Glomerular visceral epithelial cell (primary cell): ENCODE measurements around the gene MAS1.

Experiments used
- DNase-seq: peaks from one replicate; pipeline ENCODE4 v3.0.0-alpha.2; 2016; ENCODE audit errors: extremely low spot score

Gene MAS1

DNA sequence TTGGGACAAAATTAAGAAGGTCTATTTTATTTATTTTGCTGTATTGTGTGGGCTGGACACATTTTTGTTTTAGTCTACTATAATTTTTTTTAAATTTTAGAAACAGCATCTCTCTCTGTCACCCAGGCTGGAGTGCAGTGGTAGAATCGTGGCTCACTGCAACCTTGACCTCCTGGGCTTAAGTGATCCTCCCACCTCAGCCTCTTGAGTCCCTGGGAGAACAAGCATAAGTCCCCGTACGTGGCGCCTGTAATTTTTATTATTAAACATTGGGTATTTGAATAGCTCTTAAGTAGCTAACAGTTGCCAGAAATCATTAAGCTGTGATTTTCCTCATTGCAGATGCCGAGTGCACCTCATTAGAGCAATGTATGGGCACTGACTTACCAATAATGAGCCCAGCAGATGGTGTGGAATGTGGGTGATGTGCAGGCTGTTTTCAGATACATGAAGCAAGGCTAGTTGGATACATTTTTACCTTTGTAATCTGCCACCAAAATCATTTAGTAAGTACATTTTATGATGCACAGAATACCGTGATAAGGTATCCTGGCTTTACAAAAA is 10.3 kb upstream of the MAS1 start:
- no peak for DNase-seq

DNA sequence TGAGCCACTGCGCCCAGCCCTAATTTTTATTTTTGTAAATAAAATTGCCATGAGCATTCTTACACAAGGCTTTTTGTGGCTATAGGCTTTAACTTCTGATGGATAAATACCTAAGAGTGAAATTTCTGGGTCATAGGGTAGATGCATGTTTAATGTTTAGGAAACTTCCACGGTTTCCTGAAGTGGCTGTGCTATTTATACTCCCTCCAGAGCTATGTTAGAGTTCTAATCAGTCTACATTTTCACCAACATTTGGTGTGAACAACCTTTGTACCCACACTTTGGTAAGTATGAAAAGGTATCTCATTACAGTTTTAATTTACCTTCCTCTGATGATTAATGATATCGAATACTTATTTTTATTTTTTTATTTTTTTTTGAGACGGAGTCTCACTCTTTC is 6.1 kb upstream of the MAS1 start:
- DNase-seq = no peak

DNA sequence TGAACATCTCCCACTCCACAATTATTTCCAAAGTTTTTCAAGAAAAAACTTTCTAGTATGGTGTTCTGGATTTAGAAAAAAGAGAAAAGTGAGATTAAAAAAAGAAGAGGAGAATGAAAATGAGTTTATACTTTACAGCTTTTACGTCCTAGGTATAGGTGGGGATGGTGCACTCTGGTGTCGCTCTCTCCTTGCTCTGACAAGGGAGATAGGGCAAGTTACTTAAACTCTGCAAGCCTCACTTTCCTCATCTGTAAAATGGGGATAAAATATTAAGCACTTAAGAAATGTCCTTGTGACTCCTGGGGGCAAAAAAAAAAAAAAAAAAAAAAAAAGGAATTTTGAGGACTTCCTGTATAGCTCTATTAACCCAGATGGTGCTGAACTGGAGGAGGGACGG is 4.5 kb upstream of the MAS1 start:
- no peak for DNase-seq

DNA sequence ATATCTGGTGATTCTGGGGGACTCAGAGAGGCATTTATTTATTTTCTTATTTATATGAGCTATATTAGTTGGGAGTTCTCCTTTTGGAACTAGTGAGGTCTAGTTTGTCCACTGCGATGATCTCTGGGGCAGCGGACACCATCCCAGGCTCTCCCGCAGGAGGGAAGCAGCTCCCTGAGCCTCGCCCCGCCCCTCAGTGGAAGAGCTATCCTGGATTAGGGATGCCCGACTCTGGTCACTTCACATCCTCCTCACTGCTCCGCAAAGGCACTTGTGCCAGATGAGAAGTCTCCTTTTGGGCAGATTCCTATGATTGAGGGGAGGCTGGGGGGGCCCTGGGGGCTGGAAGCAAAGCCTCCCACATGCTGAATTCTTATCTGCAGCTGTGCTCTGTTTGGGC is 3.6 kb upstream of the MAS1 start:
- DNase-seq = no peak

DNA sequence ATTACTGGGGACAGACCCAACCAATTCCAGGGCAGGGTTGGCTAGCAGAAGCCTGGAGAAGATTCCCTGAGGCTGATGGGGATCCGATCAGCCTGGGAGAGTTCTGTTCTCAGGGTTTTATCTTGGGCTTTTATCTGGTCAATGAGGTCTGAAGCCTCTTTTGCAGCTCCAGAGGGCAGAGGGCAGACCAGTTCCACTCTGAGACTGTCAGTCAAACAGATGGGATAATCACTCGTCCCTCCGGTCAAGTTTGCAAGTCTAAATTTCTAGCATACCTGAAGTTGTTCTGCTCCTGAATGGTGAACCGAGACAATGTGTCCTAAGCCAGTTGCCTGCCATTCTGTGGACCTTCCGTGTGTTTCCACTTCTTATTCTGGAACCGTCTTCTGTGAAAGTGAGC is 3.0 kb upstream of the MAS1 start:
- no peak for DNase-seq

DNA sequence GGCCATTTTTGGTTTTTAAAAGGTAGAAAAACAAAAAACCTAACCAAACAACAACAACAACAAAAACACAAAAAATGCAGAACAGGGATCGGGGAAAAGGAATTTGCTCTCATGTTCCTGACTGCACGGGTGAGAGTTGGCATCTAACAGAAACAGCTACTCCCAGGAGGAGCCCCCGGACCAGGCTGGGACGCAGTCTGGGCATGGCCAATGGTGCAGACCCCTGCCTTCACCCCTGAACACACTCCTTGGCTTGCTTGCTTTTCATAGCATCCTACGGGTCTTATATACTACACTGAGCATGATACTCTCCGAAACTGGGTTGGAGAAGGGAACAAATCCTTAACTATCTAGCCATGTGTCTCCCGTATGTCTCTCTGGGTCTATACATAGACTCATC is 587 bp upstream of the MAS1 start:
- no peak for DNase-seq

DNA sequence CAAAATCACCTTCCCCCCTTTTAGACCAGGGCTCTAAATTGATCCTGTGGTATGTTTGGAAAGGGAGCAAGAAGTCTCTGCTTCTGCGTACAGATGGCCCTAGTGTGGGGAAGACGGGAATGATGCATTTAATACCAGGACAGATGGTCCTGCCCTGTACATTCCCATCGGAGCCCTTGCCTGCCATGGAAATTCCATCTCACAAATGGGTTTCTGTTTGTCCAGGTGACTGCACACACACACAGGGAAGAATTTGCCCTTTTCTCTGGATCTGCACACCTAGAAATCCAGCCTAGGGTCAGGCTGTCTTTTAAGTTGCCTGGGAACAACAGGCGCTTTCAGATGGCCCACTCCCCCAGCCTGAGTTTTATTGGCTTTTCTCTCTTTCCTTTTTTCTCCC is 1.3 kb downstream of the MAS1 start:
- DNase-seq = no peak

DNA sequence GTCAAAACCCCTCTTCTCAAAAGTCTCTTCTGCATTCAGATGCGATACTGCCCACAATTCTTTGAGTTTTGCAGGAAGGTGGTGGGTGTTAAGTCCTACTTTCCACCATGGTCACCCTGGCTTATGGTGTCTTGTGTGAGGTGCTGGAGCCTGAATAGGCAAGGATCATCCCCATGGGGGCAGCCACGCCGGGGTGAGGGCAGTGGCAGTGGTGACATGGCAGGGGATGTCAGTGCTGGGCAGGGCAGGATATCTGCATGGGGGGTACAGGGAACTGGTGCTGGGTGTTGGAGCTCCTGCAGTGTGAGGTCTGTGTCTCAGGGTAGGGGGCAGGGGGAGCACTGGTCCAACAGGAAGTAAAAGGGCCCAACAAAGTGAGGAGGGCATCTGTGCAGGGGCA is 2.3 kb downstream of the MAS1 start:
- DNase-seq = no peak

DNA sequence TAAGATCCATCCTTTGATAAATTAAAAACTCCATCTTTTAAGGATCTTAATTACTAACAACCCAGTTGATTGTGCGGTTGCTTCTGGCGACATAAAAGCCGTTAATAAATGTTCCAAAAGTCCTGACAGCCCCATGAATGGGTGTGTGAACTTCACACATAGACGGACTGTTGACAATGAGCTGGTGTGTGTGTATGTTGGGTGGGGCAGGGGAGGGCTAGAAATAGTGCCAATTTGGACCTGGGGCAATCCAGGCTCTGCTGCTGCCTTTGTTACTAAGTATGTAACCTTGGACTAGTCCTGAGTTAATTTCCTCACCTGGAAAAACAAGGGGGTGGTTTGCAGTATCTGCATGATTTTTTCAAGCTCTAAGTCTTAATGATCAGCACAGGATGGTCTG is 4.2 kb downstream of the MAS1 start:
- DNase-seq = no peak

DNA sequence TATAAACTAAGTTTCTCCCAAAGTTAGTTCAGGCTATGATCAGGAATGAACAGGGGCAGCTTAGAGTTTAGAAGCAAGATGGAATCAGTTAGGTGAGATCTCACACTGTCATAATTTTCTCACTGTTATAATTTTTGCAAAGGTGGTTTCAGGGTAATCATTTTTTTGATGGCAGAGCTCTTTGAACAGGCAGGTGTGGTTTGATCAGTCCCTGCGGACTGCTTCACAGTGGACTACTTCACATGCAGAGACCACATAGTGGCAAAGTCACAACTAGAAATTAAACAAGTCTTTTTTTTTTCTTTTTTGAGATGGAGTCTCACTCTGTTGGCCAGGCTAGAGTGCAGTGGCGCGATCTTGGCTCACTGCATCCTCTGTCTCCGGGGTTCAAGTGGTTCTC is 6.8 kb downstream of the MAS1 start:
- no peak for DNase-seq

DNA sequence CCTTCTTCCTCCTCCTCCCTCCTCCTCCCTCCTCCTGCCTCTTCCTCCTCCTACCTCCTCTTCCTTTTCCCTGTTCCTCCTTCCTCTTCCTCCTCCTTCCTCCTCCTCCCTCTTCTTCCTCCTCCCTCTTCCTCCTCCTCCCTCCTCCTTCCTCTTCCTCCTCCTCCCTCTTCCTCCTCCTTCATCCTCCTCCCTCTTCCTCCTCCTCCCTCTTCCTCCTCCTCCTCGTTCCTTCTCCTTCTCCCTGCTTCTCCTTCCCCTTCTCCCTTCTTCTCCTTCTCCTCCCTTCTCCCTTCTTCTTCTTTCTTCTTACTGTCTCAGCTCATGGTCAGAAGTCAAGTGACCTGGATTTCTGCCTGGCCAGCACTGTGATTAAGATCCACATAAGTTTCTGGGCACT is 7.7 kb downstream of the MAS1 start:
- DNase-seq = no peak

DNA sequence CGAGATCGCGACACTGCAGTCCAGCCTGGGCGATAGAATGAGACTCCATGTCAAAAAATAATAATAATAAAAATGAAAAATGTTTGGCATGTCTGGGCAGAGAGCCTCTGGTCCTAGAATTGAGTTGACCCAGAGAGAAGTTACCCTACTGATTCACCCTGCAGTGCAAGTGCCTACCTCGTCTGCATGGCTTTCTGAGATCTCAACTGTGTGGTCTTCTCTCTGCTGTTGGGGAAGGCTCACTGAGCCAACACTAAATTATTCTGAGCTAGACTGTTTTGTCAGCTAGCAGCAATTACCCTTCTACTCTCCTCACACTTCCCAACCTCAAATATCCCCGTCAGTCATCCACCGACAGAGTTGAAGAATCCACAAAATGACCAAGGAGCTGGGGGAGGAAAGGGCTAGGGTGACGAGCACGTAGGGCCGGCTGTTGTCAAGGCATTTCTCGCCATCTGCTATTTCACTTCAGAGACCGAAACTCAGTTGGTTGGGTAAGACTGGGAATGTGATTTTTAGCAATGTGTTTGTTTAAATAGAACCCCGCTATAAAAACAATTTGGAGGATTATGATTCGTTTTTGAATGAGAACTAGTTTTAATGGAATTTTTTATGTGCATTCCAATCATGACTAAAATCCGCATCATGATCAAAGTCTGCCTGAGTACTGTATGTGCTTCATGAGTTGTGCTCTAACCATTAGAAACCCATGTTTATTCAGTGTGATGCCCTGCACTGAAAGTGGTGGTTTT is 9.4 kb downstream of the MAS1 start:
- peak; percentile 83 for DNase-seq

DNA sequence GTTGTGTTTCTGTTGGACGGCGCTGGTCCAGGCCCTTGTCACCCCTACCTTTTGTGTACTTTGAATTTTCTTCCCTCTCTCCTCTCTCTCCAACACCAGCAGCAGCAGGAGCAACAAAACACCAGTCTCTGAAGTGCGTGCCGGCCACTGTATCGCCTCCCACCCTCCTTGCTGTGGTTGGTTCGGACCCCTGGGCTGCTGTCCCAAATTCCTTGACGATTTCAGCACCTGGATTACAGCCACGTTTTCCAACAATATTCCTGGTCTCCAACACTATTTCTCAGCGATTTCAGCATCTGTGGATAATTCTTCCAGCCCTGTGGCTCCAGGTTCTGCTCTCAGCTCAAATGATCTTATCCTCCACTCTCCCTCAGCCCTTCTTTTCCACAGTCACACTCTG is 11.8 kb downstream of the MAS1 start:
- DNase-seq = no peak

DNA sequence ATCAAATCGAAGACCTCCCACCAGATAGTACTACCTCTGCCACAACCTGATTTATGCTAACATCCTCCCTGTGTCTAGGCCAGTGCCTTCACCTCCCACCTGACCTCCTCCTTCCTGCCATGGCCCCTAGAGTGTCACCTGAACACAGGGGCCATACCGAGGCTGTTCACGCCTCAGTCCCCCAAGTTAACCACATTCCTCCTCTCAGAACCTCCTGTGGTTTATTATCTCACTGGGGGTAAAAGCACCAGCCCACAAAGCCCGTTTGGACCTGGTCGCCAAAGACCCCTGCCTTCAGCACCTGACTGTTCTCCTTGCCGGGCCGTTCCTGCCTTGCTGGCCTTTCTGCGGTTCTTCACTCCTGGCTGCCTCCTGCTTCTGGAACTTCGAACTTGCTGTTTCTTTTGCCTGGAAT is 13.7 kb downstream of the MAS1 start:
- no peak for DNase-seq

DNA sequence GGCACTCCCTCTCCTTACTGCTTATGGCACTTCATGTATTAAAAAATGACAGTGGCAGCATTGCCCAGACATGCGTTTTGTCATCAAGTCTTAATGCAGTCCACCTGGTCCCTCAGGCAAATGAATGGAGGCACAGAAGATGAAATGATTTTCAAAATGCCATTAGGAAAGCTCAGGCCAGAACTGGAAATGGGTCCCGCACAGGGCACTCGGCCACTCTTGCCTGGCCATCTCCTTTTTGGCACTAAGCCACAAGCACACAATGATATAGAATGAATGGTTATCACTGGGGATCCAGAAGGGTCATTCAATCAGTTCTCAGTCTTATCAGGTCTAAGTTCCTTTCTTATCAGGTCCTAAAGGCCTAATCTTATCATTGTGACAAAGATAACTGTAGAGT is 15.6 kb downstream of the MAS1 start:
- DNase-seq = no peak

DNA sequence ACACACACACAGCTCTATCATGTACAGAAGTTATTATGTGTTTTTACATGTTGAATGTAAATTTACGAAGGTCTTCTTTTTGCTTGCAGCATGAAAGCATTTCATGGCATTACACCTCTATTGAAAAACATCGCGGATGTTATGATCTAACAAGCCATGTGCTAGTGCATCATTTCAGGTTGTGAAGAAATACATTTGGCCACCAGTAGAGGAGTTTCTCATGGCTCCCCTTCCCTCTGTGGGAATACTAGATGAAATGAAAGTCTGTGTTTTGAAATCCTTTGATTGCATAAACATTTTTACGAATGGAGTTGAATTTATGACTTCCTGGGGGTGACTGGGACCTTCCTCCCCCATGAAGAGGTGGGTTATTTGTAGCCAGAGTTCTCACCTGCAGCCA is 17.7 kb downstream of the MAS1 start:
- no peak for DNase-seq

DNA sequence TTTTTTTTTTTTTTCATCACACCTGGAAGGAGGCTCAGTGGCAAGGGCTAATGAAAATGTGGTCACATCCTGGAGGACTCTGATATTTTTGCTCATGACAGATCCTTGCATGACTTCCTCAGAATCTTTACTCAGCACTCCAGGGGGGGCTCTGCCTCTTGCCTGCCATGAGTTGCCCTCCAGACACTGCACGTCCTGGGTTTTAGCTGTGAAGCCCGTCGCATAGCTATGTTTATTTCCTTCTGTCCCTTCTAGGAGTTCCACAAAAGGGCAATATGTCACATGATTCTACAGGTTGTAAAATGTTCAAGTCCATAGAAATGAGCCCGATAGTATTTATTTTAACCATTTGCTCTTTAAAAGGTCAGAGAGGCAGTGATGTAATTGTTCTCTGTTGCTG is 18.2 kb downstream of the MAS1 start:
- DNase-seq = no peak

DNA sequence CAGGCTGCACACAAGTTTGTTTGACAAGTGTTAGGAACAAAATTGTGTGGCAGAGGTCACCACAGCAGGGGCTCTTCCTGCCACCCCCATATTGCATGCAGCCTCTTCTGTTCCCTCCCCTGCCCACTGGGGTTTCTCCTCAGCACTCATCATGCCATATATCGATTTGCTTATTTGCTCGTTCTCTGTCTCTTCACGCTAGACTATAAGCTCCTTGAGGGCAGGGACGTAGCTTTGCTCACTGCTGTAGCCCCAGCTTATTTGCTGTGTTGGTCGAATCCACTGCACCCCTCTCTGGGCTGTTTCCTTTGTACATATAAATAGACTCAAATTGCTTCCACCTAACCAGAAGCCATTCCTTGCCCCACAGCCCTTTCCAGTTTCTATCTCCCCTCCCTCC is 19.6 kb downstream of the MAS1 start:
- no peak for DNase-seq

DNA sequence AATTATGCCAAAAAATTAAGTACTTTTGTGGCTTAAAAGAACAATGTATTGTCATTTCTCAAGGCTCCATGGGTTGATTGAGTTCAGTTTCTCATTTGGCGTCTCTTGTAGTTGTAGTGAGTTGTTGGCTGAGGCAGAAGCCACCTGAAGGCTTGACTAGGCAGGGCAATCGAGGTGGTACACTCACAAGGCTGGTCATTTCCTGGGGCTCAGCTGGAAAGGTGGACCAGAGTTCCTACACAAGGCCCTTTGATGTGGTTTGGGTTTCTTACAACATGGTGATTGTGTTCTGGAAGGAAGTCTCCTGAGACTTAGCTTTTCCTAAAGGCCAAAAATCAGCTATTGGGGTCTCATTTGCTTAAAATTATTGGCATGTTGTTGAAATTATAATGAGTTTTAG is 22.6 kb downstream of the MAS1 start:
- no peak for DNase-seq

DNA sequence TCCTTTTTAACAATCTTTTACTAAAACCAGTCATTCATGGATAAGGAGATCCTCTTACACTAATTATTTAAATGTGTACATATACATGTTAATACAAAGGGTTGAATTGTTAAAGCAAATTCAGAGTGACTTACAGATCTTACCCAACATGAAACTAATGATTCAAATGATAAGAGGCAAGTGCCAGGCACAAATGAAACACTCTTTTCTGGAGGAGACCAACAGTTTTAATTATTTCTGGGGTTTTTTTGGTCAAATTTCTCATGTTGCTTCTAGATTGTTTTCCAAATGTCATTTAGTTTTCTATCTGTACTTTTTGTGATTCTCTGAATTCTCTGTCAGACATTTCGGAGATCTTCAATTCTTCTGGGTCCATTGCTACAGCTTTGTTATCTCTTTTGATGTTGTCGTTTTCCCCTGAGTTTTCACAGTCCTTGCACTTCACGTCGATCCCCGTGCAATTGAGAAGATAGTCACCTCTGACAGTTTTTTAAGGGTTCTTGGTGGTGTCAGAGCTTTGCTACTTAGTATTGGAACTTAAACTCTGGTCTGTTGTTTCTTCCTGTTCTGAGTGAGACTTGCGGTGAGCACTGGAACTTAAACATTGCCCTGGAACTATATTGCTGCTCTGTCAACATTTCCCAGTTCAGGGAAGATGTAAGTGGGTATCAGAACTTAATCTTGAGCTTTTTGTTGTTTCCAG is 23.2 kb downstream of the MAS1 start:
- no peak for DNase-seq

DNA sequence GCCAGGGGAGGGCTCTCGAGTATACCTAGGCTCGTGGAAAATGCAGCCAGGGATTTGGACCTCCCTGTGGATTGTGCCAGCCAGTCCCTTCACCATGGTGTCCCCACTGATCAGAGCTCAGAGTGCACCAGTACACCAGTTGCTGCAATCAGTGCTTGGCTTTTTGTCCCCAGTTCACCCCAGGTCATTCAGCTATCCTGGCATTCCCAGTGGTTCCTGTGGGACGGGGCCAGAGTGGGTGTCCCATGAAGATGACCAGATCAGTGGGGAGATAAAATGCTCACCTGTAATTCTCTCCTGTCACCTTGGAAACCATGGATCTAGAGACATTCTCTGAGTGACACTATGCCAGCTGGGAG is 23.8 kb downstream of the MAS1 start:
- DNase-seq = no peak

DNA sequence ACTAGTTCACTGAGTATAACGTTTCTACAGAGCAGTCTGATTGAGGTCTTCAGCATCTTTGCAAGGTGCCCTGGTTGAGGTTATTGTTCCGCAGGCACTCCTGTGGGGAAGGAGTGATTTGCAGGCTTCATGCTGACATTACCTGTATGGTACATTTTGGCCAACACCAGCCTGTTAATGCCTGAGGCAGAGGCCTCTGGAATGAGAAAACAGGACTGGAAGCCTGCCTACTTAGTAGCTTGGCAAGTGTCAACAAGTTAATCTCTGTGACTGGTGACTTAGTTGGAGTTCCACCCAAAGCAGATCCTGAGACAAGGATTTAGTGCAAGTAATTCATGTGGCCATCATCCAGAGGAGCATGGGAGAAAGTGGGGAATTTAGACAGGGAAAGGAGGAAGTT is 24.6 kb downstream of the MAS1 start:
- no peak for DNase-seq

DNA sequence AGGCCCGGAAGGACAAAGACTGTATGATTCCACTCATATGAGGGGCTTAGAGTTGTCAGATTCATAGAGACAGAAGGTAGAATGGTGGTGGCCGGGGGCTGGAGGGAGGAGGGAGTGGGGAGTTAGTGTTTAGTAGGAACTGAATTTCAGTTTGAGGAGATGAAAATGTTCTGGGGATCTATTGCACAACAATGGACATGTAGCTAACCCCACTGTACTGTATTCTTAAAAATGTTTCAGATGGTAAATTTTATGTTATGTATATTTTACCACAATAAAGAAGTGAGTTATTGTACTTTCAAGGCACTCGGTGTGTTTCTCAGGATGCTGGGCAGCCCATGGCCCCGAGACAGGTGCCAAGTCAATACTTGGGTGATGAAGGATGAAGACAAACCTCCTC is 25.4 kb downstream of the MAS1 start:
- DNase-seq = no peak

DNA sequence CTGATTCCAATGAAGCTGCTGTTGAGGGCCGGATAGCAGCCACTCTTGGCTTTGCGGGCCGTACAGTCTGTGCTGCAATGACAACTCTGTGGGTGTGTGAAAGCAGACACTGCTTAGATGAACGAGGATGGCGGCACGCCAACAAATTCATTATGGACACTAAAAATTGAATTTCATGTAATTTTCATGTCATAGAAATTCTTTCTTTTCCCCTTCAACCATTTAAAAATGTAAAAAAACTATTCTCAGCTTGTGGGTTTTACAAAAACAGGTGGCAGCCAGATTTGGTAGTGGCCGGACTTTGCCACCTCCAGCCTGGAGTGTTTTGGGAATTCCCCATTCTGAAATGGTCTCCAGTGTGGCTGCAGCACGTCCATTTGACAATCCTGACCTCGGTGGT is 26.0 kb downstream of the MAS1 start:
- DNase-seq = no peak
